Small intestine (tissue), 7 donors: ENCODE results near the gene DLG2. TPM values are rescaled to one million over a fixed set of nuclear protein-coding genes. Genes with fewer than 3 reads are reported as not detected.

Experiments
- DNase-seq, 2 donors: peaks; one replicate each; pipeline versions ENCODE4 v3.0.0 to v3.0.0-alpha.2; 2013
- FAIRE-seq: peaks from 2 replicates; lab custom pipeline; 2012; peaks lifted over from hg19 to GRCh38; lab: Jason Lieb, UNC
- H3K27ac ChIP-seq, 3 donors: one replicate each; pipeline ENCODE4 v1.5.1; 2013; ENCODE audit warnings: low read length in 2 of 3, mild to moderate bottlenecking in 2 of 3, control low read depth in 1 of 3, inconsistent platforms in 1 of 3, low read depth in 1 of 3, moderate library complexity in 1 of 3
- H3K27me3 ChIP-seq, 3 donors: one replicate each; pipeline ENCODE4 v1.6.1; 2013; ENCODE audit warnings: low read length in 3 of 3, inconsistent platforms in 1 of 3; ENCODE audit not compliant: control insufficient read depth in 3 of 3, insufficient read depth in 3 of 3
- H3K36me3 ChIP-seq, 3 donors: one replicate each; pipeline ENCODE4 v1.6.1; 2013; ENCODE audit warnings: low read length in 3 of 3, inconsistent platforms in 1 of 3, low read depth in 1 of 3, mild to moderate bottlenecking in 1 of 3, moderate library complexity in 1 of 3; ENCODE audit not compliant: control insufficient read depth in 3 of 3, insufficient read depth in 2 of 3
- H3K4me1 ChIP-seq, 3 donors: one replicate each; pipeline ENCODE4 v1.6.1; 2013; ENCODE audit warnings: low read length in 2 of 3, inconsistent platforms in 1 of 3, low read depth in 1 of 3, mild to moderate bottlenecking in 1 of 3, moderate library complexity in 1 of 3; ENCODE audit not compliant: control insufficient read depth in 3 of 3, insufficient read depth in 2 of 3
- H3K4me3 ChIP-seq, 3 donors: one replicate each; pipeline ENCODE4 v1.5.1; 2013; ENCODE audit warnings: low read length in 3 of 3, control low read depth in 1 of 3, inconsistent platforms in 1 of 3, low read depth in 1 of 3, mild to moderate bottlenecking in 1 of 3, moderate library complexity in 1 of 3
- H3K9me3 ChIP-seq, 2 donors: one replicate each; pipeline ENCODE4 v1.6.1; 2013; ENCODE audit warnings: low read depth in 1 of 2, low read length in 1 of 2; ENCODE audit not compliant: control insufficient read depth in 2 of 2, insufficient read depth in 1 of 2
- WGBS, 3 donors: extraction: QIAGEN DNeasy Blood & Tissue Kit; methylation state at CpG; one replicate each; pipeline ENCODE4 v1.1.7; 2013; 5-methylcytosine and 5-hydroxymethylcytosine counted together
- polyA plus RNA-seq, 4 donors: library from polyadenylated mRNA; stranded (reverse) in 3 of 4; unstranded in 1 of 4; fragments of 200-250 nt in 3 of 4; fragments of 120-200 nt in 1 of 4; gene quantifications; one replicate each; pipeline versions ENCODE4 v1.2.1 to v1.2.3, GENCODE V29; 2013
- donor health status: healthy with polysubstance abuse.
- donor health status: control.
- donor health status: control.
- donor health status: Bipolar disorder and iron deficiency.
- donor health status: healthy.

DLG2 gene
- polyA plus RNA-seq, 4 donors = 0.22 to 1.6 (median 1.1) TPM

DNA sequence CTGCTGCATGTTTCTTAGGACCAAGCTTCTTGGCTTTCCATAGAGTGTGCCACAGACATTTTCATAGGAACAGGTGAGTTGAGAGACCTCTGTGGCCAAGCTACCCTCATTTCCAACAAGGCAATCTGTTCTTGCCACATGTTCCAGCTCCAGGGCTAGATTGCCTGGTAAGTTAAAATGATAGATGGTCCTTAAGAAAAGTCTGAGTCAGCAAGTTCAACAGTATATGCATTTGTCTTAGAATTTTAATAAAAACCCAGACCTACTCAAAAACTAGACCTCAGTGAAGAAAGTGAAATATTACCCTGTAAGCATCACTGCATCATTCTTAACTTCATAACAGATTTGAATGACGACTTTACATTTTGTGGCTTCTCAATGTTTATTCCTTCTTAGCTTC, 1123.6 kb downstream of the DLG2 start:
- Histone ChIP-seq H3K9me3 (no peaks in the 10 kb centered on the region), H3K36me3 (no peaks in the 10 kb centered on the region), H3K4me1 (no peaks in the 10 kb centered on the region), H3K27ac (no peak overlapping the region), H3K4me3 (no peak overlapping the region), H3K27me3 (no peaks in the 10 kb centered on the region)
- DNase-seq (no peak), FAIRE-seq (no peak)
- WGBS, 3 donors = 50 to 74% (median 70%) methylated on average over 1 of the region's 1 CpG

- Histone ChIP-seq H3K9me3 (no peaks in the 10 kb centered on the region), H3K27me3 (no peaks in the 10 kb centered on the region), H3K27ac (no peak overlapping the region), H3K4me3 (no peak overlapping the region), H3K4me1 (no peaks in the 10 kb centered on the region), H3K36me3 (no peaks in the 10 kb centered on the region)
- DNase-seq = no peak
- FAIRE-seq = no peak
Measured at GRCh38 chr11:84501750-84502149, 1125.4 kb downstream of the DLG2 start.

- no peaks in the 10 kb centered on the region for H3K9me3 ChIP-seq
- H3K4me3 ChIP-seq = no peak overlapping the region
- no peaks in the 10 kb centered on the region for H3K4me1 ChIP-seq
- H3K27ac ChIP-seq = no peak overlapping the region
- FAIRE-seq (no peak), DNase-seq (no peak)
- WGBS, 3 donors = 62 to 78% (median 66%) methylated on average over 4 of the region's 4 CpGs
- H3K36me3 ChIP-seq = no peaks in the 10 kb centered on the region
- H3K27me3 ChIP-seq = no peaks in the 10 kb centered on the region
Measured at GRCh38 chr11:84497981-84498411, 1129.1 kb downstream of the DLG2 start.

- no peak overlapping the region for H3K27ac ChIP-seq
- no peak for FAIRE-seq
- 49 to 84% (median 68%) methylated on average over 1 of the region's 1 CpG for WGBS, 3 donors
- no peaks in the 10 kb centered on the region for H3K27me3 ChIP-seq
- H3K4me3 ChIP-seq = no peak overlapping the region
- H3K36me3 ChIP-seq = no peaks in the 10 kb centered on the region
- H3K9me3 ChIP-seq = no peaks in the 10 kb centered on the region
- DNase-seq = no peak
- H3K4me1 ChIP-seq = no peaks in the 10 kb centered on the region
Measured at GRCh38 chr11:84497181-84497580, 1130.0 kb downstream of the DLG2 start.

GRCh38 chr11:84496122-84496521, 1131.0 kb downstream of the DLG2 start:
- Histone ChIP-seq H3K4me3 (no peak overlapping the region), H3K9me3 (no peaks in the 10 kb centered on the region), H3K4me1 (no peaks in the 10 kb centered on the region), H3K27me3 (no peaks in the 10 kb centered on the region), H3K36me3 (no peaks in the 10 kb centered on the region), H3K27ac (no peak overlapping the region)
- WGBS, 3 donors = 29 to 57% (median 45%) methylated on average over 2 of the region's 2 CpGs
- no peak for DNase-seq
- no peak for FAIRE-seq

- Histone ChIP-seq H3K27ac (no peak overlapping the region), H3K27me3 (no peaks in the 10 kb centered on the region), H3K9me3 (no peaks in the 10 kb centered on the region), H3K4me3 (no peak overlapping the region), H3K4me1 (no peaks in the 10 kb centered on the region), H3K36me3 (no peaks in the 10 kb centered on the region)
- no peak for DNase-seq
- FAIRE-seq = no peak
- 35 to 60% (median 43%) methylated on average over 4 of the region's 4 CpGs for WGBS, 3 donors
Measured at GRCh38 chr11:84480131-84480530, 1147.0 kb downstream of the DLG2 start.

DNA sequence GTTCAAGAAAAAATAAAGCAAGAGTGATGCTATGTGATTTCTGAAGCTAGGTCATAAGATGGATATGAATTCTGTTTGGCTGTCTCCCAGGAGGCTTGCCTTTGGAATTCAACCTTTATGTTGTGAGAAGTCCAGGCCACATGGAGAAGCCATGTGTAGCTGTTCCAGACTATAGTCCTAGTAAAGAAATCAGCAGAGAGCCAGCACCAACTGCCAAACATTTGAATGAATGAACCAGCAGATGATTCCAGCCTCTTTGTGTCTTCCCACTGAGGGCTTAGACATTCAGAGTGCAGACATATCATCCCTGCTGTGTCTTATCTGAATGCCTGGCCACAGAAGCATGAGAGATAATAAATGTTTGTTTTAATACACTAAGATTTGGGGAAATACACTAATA, 1150.6 kb downstream of the DLG2 start:
- Histone ChIP-seq H3K36me3 (no peaks in the 10 kb centered on the region), H3K9me3 (no peaks in the 10 kb centered on the region), H3K27me3 (no peaks in the 10 kb centered on the region), H3K27ac (no peak overlapping the region), H3K4me3 (no peak overlapping the region), H3K4me1 (no peaks in the 10 kb centered on the region)
- FAIRE-seq = no peak
- no peak for DNase-seq

GRCh38 chr11:84471501-84471900, 1155.6 kb downstream of the DLG2 start:
- 32 to 47% (median 42%) methylated on average over 1 of the region's 1 CpG for WGBS, 3 donors
- Histone ChIP-seq H3K27ac (no peak overlapping the region), H3K9me3 (no peaks in the 10 kb centered on the region), H3K4me3 (no peak overlapping the region), H3K36me3 (no peaks in the 10 kb centered on the region), H3K27me3 (no peaks in the 10 kb centered on the region), H3K4me1 (no peaks in the 10 kb centered on the region)
- no peak for DNase-seq
- no peak for FAIRE-seq

GRCh38 chr11:84468235-84468634, 1158.9 kb downstream of the DLG2 start:
- no peaks in the 10 kb centered on the region for H3K27me3 ChIP-seq
- no peaks in the 10 kb centered on the region for H3K4me1 ChIP-seq
- FAIRE-seq (no peak), DNase-seq (no peak)
- H3K36me3 ChIP-seq = no peaks in the 10 kb centered on the region
- no peak overlapping the region for H3K4me3 ChIP-seq
- no peaks in the 10 kb centered on the region for H3K9me3 ChIP-seq
- no peak overlapping the region for H3K27ac ChIP-seq
